AG20443 (cell line): Measurements from ENCODE around the gene RAD51B.

ENCODE experiments used
- DNase-seq: peaks from one replicate; pipeline ENCODE4 v3.0.0; 2012; ENCODE audit warnings: low spot score, mixed read lengths

The RAD51B gene

DNA sequence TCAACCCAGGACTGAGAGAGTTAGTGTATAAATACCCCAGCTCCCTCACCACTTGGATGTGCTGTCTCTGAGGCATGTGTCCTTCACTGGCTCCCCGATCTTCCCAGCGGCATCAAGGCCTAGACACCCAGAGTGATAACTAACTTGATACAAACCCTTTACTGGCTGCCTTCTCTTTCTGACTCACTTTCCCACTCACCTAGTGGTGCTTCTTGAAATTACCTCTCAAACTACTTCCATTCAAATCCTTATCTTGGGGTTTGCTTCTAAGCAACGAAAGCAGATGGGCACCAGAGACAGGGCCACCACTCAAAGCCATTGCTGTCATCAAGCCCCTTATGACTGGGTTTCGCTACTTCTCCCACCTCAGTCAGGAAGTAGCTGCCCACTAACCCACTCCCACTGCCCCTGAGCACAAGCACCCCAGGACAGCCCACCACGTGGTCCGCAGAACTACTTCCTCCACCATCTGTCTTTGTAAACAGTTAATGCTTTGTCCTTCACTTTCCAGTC is 956.1 kb downstream of the RAD51B start:
- DNase-seq: no peak

DNA sequence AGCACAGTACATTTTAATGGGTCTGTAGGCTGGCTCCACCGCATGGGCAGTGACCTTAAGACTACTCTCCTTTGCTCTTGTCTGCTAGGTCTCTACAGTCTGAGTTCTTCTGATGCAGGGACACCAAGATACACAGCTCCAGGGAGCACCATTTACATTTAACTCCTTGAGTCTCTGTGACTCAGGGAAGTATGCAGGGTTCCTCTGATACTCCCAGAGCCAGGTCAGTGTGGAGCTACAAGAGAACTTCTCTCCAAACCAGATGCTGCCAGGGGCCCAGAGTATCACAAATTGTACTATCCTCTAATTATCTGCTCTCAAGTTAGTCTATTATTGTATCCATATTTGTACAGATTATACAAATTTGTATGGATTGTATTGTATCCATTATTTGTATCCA is 958.1 kb downstream of the RAD51B start:
- DNase-seq: no peak
